GM18909 (cell line): Measurements from ENCODE around the gene TMPRSS2.

Experiments
- ATAC-seq: cut with Tn5 transposase; IDR thresholded peaks from one replicate; pipeline ENCODE4 v1.9.1; 2021; ENCODE audit warnings: mild to moderate bottlenecking; ENCODE audit not compliant: unreplicated experiment, poor library complexity

TMPRSS2 gene

GRCh38 chr21:41511858-41512257, 3.9 kb upstream of the TMPRSS2 start:
- ATAC-seq, result no peak

- no peak for ATAC-seq
Observed at GRCh38 chr21:41510500-41510899, 2.5 kb upstream of the TMPRSS2 start.

GRCh38 chr21:41509733-41510132, 1.8 kb upstream of the TMPRSS2 start:
- ATAC-seq, result no peak

GRCh38 chr21:41509145-41509496, 1.2 kb upstream of the TMPRSS2 start:
- no peak for ATAC-seq

- ATAC-seq, result no peak
Observed at GRCh38 chr21:41508415-41509144, 622 bp upstream of the TMPRSS2 start.

GRCh38 chr21:41506611-41507520, 1.1 kb downstream of the TMPRSS2 start:
- ATAC-seq, result no peak

- no peak for ATAC-seq
Observed at GRCh38 chr21:41506005-41506594, 1.9 kb downstream of the TMPRSS2 start.

GRCh38 chr21:41504030-41504429, 3.9 kb downstream of the TMPRSS2 start:
- ATAC-seq, result no peak

- no peak for ATAC-seq
Observed at GRCh38 chr21:41503331-41503730, 4.6 kb downstream of the TMPRSS2 start.

GRCh38 chr21:41501919-41502318, 6.0 kb downstream of the TMPRSS2 start:
- no peak for ATAC-seq

- ATAC-seq, result no peak
Observed at GRCh38 chr21:41500931-41501381, 7.0 kb downstream of the TMPRSS2 start.

GRCh38 chr21:41500363-41500762, 7.6 kb downstream of the TMPRSS2 start:
- no peak for ATAC-seq

- no peak for ATAC-seq
Observed at GRCh38 chr21:41499920-41500319, 8.0 kb downstream of the TMPRSS2 start.

GRCh38 chr21:41497788-41498187, 10.2 kb downstream of the TMPRSS2 start:
- no peak for ATAC-seq

GRCh38 chr21:41497008-41497407, 10.9 kb downstream of the TMPRSS2 start:
- no peak for ATAC-seq

- ATAC-seq, result no peak
Observed at GRCh38 chr21:41494242-41494641, 13.7 kb downstream of the TMPRSS2 start.

- no peak for ATAC-seq
Observed at GRCh38 chr21:41491412-41491811, 16.5 kb downstream of the TMPRSS2 start.

GRCh38 chr21:41490330-41490729, 17.6 kb downstream of the TMPRSS2 start:
- no peak for ATAC-seq

GRCh38 chr21:41489329-41489728, 18.6 kb downstream of the TMPRSS2 start:
- ATAC-seq, result no peak

GRCh38 chr21:41488080-41488479, 19.9 kb downstream of the TMPRSS2 start:
- ATAC-seq, result no peak

- no peak for ATAC-seq
Observed at GRCh38 chr21:41487082-41487481, 20.9 kb downstream of the TMPRSS2 start.
